T-helper 2 cell treated with Interferon-gamma antibody and Interleukin-4, amounts not matched to agents 5 μg/mL and 100 μg/mL, for 36 hours (primary cell): ENCODE data around the gene MANF.

ENCODE experiments used
- DNase-seq: peaks from one replicate; pipeline ENCODE4 v3.0.0; 2021; ENCODE audit warnings: low spot score
- H3K27ac Mint-ChIP-seq: one replicate; pipeline ENCODE4 v1.8.0; 2021; ENCODE audit warnings: mild to moderate bottlenecking, mixed read lengths
- H3K27me3 Mint-ChIP-seq: one replicate; pipeline ENCODE4 v1.8.0; 2021; ENCODE audit warnings: low read depth, mixed read lengths
- H3K36me3 Mint-ChIP-seq: one replicate; pipeline ENCODE4 v1.8.0; 2021; ENCODE audit warnings: low read depth, mixed read lengths
- H3K4me1 Mint-ChIP-seq: one replicate; pipeline ENCODE4 v1.8.0; 2021; ENCODE audit warnings: low read depth, mixed read lengths
- H3K4me3 Mint-ChIP-seq: one replicate; pipeline ENCODE4 v1.8.0; 2022; ENCODE audit warnings: mild to moderate bottlenecking, moderate library complexity, mixed read lengths
- H3K9me3 Mint-ChIP-seq: one replicate; pipeline ENCODE4 v1.8.0; 2021; ENCODE audit warnings: mixed read lengths

Gene MANF

GRCh38 chr3:51400166-51400565 is 15.1 kb downstream of the MANF start:
- H3K27me3 Mint-ChIP-seq = no peaks in the 10 kb centered on the region
- no peak overlapping the region for H3K4me3 Mint-ChIP-seq
- no peaks in the 10 kb centered on the region for H3K9me3 Mint-ChIP-seq
- H3K4me1 Mint-ChIP-seq = peaks cover 29% of the 10 kb centered on the region
- no peak for DNase-seq
- H3K27ac Mint-ChIP-seq = no peak overlapping the region
- H3K36me3 Mint-ChIP-seq = peaks cover 44% of the 10 kb centered on the region

DNA sequence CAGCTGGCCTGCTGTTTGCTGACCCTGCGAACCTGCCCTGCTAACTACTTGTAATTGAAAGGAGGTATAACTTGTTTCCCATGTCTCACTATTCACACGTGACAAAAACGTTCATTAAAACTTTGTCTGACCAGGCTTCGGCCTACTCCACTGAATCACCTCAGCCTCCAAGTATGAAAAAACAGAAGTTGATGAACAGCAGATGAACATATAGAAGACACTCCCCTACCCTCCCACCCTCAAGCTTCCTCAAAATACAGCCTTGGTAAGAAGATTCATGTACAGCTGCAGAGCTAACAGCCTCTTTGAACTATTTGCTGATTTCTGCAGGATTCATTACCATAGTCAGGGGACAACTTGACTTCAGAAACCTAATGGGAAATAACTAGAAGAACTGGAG is 16.6 kb downstream of the MANF start:
- no peaks in the 10 kb centered on the region for H3K9me3 Mint-ChIP-seq
- no peaks in the 10 kb centered on the region for H3K27me3 Mint-ChIP-seq
- no peak overlapping the region for H3K4me3 Mint-ChIP-seq
- H3K36me3 Mint-ChIP-seq = peaks cover 44% of the 10 kb centered on the region
- DNase-seq = no peak
- H3K4me1 Mint-ChIP-seq = peaks cover 21% of the 10 kb centered on the region
- no peak overlapping the region for H3K27ac Mint-ChIP-seq

DNA sequence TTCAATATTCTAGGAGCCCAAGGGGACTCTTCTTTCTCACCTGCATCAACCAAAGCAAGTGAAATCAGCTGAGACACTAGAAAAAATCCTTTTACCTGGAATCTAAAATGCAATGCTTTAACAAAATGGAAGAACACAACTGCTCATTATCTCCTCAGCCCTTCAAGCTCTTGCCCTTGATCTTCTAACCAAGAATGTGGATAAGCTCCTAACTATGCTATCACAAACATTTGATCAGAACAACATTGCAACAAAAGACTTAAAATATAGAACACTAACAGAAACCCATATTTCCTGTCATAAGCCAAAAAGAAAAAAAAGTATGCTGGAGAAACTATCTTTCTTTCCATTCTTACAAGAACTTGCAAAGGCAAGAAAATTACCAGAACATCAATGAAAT is 18.6 kb downstream of the MANF start:
- H3K27me3 Mint-ChIP-seq = no peaks in the 10 kb centered on the region
- H3K27ac Mint-ChIP-seq = peak overlapping the region; percentile 64
- H3K4me3 Mint-ChIP-seq = no peak overlapping the region
- peaks cover 41% of the 10 kb centered on the region for H3K36me3 Mint-ChIP-seq
- DNase-seq = no peak
- peaks cover 18% of the 10 kb centered on the region for H3K4me1 Mint-ChIP-seq
- H3K9me3 Mint-ChIP-seq = no peaks in the 10 kb centered on the region

- no peaks in the 10 kb centered on the region for H3K27me3 Mint-ChIP-seq
- peaks cover 14% of the 10 kb centered on the region for H3K4me1 Mint-ChIP-seq
- no peak overlapping the region for H3K4me3 Mint-ChIP-seq
- peaks cover 40% of the 10 kb centered on the region for H3K36me3 Mint-ChIP-seq
- H3K27ac Mint-ChIP-seq = no peak overlapping the region
- H3K9me3 Mint-ChIP-seq = no peaks in the 10 kb centered on the region
- DNase-seq = no peak
Observed at GRCh38 chr3:51408021-51408420, 22.9 kb downstream of the MANF start.

- Mint-ChIP-seq H3K27ac (no peak overlapping the region), H3K9me3 (no peaks in the 10 kb centered on the region), H3K4me1 (peaks cover 9% of the 10 kb centered on the region), H3K36me3 (peaks cover 42% of the 10 kb centered on the region), H3K27me3 (no peaks in the 10 kb centered on the region), H3K4me3 (no peak overlapping the region)
- DNase-seq = no peak
Observed at GRCh38 chr3:51408813-51409212, 23.7 kb downstream of the MANF start.

- Mint-ChIP-seq H3K4me1 (no peaks in the 10 kb centered on the region), H3K4me3 (no peak overlapping the region), H3K36me3 (peaks cover 38% of the 10 kb centered on the region), H3K9me3 (no peaks in the 10 kb centered on the region), H3K27ac (no peak overlapping the region), H3K27me3 (no peaks in the 10 kb centered on the region)
- no peak for DNase-seq
Observed at GRCh38 chr3:51422211-51422610, 37.1 kb downstream of the MANF start.

DNA sequence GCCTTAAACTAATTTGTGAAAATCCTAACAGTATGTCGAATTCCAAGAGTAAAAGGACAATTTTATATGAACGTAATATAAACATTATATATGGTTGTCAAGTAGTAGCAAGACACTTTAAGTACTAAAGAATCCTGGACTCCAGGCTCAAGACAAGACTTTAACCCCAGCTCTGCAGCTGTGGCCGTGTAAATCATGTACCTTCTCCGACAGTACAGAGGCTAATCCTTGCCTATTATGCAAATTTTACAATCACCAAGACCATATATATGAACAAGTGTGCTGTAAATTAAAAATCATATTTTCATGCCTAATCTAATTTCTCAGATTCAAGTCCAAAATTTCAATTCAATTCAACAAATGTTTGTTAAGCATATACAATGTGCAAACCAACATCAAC is 41.8 kb downstream of the MANF start:
- no peaks in the 10 kb centered on the region for H3K4me1 Mint-ChIP-seq
- no peaks in the 10 kb centered on the region for H3K9me3 Mint-ChIP-seq
- H3K27ac Mint-ChIP-seq = no peak overlapping the region
- H3K4me3 Mint-ChIP-seq = no peak overlapping the region
- DNase-seq = no peak
- no peaks in the 10 kb centered on the region for H3K27me3 Mint-ChIP-seq
- peaks cover 27% of the 10 kb centered on the region for H3K36me3 Mint-ChIP-seq

DNA sequence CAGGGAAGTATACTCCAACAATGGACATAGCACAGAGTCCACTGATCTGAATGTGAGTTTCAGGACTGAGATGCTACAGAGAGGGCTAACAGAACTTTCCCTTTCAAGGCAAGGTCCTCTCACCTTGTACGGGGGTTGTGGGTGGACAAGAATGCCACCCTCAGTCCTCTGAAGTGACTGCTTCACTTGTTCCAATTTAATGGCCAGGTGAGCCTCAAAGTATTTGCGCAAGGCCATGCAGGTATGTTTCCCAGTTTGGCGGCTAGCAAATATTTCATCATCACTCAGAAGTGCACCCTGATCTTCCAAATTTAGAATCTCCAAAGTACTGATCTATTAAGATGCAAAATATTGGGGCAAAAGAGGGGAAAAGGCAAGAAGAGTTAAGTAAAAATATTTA is 44.0 kb downstream of the MANF start:
- Mint-ChIP-seq H3K9me3 (no peaks in the 10 kb centered on the region), H3K36me3 (peaks cover 30% of the 10 kb centered on the region)

DNA sequence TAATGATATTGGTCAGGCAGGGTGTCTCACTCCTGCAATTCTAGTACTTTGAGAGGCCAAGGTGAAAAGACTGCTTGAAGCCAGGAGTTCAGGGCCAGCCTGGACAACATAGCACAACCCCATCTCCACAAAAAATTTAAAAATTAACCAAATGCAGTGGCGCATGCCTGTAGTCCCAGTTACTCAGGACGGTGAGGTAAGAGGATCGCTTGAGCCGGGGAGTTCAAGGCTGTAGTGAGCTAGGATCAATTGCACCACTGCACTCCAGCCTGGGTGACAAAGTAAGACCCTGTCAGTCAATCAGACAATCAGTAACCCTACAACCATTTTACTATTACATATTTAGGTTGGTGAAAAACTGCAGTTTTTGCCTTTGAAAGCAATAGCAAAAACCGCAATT is 49.0 kb downstream of the MANF start:
- Mint-ChIP-seq H3K27me3 (no peaks in the 10 kb centered on the region), H3K9me3 (no peaks in the 10 kb centered on the region), H3K4me3 (no peak overlapping the region), H3K4me1 (peaks cover 3% of the 10 kb centered on the region), H3K36me3 (peaks cover 25% of the 10 kb centered on the region), H3K27ac (no peak overlapping the region)
- DNase-seq = no peak

More for the DNA sequence above, 44.0 kb downstream of the MANF start:
- no peaks in the 10 kb centered on the region for H3K4me1 Mint-ChIP-seq
- no peak overlapping the region for H3K27ac Mint-ChIP-seq
- no peak for DNase-seq
- H3K27me3 Mint-ChIP-seq = no peaks in the 10 kb centered on the region
- H3K4me3 Mint-ChIP-seq = no peak overlapping the region

DNA sequence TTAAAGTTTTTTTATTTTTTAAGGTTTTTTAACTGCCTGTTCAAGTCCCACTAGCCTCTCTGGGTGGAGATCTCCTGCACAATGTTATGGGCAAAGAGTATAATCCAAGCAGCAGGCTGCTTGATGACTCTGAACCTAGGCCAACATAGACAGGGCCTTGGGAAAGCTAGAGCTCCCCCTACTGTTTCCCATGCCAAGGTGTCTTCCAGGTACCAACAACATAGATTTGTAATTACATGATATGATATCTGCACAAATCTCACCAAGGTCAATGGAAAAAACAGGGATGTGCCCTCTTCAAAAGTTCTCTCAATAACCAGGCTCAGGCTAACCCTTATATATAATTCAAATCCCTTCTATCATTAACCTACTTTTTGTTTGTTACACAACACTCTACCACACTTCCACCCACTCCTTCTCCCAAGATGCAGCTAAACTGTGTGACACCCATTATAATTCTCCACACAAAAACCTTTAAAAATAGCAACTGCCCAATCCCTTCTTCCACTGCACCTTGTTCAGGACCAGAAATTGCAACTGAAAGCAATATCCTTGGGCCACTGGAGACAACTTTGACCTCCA is 49.7 kb downstream of the MANF start:
- H3K36me3 Mint-ChIP-seq = peaks cover 25% of the 10 kb centered on the region
- H3K27ac Mint-ChIP-seq = no peak overlapping the region
- DNase-seq = peak; percentile 30
- no peaks in the 10 kb centered on the region for H3K9me3 Mint-ChIP-seq
- peaks cover 3% of the 10 kb centered on the region for H3K4me1 Mint-ChIP-seq
- H3K4me3 Mint-ChIP-seq = no peak overlapping the region
- no peaks in the 10 kb centered on the region for H3K27me3 Mint-ChIP-seq

DNA sequence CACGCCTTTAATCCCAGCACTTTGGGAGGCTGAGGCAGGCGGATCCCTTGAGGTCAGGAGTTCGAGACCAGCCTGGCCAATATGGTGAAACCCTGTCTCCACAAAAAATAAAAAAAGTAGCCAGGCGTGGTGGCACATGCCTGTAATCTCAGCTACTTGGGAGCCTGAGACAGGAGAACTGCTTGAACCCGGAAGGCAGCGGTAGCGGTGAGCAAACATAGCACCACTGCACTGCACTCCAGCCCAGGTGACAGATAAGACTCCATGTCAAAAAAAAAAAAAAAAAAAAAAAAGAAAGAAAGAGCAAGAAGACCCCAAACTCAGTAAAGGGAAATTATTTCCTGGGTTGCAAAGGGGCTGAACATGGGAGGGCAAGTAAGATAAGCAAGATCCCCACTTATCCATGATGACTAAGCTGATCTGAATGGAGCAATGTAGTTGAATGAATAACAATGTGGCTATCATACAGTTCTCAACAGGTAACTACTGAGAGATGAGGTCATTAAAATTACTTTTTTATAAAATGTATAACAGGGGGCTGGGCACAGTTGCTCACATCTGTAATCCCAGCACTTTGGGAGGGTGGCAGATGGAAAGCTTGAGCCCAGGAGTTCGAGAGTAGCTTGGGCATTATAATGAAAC is 52.0 kb downstream of the MANF start:
- H3K27me3 Mint-ChIP-seq = no peaks in the 10 kb centered on the region
- no peak overlapping the region for H3K27ac Mint-ChIP-seq
- H3K4me3 Mint-ChIP-seq = no peak overlapping the region
- DNase-seq = no peak
- H3K36me3 Mint-ChIP-seq = peaks cover 33% of the 10 kb centered on the region
- H3K9me3 Mint-ChIP-seq = no peaks in the 10 kb centered on the region
- peaks cover 10% of the 10 kb centered on the region for H3K4me1 Mint-ChIP-seq
